Keratinocyte (primary cell): ENCODE results near the gene CISH. TPM values are rescaled to one million over a fixed set of nuclear protein-coding genes. Genes with fewer than 3 reads are reported as not detected.

Source experiments
- DNase-seq: peaks from one replicate; pipeline ENCODE4 v3.0.0-alpha.2; 2011; ENCODE audit warnings: low read depth, missing footprints, low spot score
- FAIRE-seq: peaks from 2 replicates; lab custom pipeline; 2011; peaks lifted over from hg19 to GRCh38; lab: Jason Lieb, UNC
- H2AFZ ChIP-seq: 2 replicates; pipeline ENCODE4 v1.6.0; 2012; ENCODE audit warnings: low read length, control low read depth, inconsistent platforms; ENCODE audit not compliant: control insufficient read depth
- H3K27ac ChIP-seq: 2 replicates; pipeline ENCODE4 v1.5.1; 2011; ENCODE audit warnings: low read length; ENCODE audit not compliant: control insufficient read depth, insufficient read depth
- H3K27me3 ChIP-seq: 3 replicates; pipeline ENCODE4 v1.6.0; 2011; ENCODE audit warnings: low read length; ENCODE audit not compliant: control insufficient read depth, insufficient read depth; ENCODE audit errors: extremely low read depth
- H3K36me3 ChIP-seq, 2 experiments: 2 replicates in 1 of 2; 3 replicates in 1 of 2; pipeline ENCODE4 v1.5.1; 2011; ENCODE audit warnings: low read length in 2 of 2, mild to moderate bottlenecking in 1 of 2; ENCODE audit not compliant: control insufficient read depth in 2 of 2, insufficient read depth in 2 of 2; ENCODE audit errors: extremely low read depth in 1 of 2
- H3K4me1 ChIP-seq: 3 replicates; pipeline ENCODE4 v1.5.1; 2011; ENCODE audit warnings: low read length; ENCODE audit not compliant: control insufficient read depth, insufficient read depth; ENCODE audit errors: extremely low read depth
- H3K4me2 ChIP-seq: 3 replicates; pipeline ENCODE4 v1.6.0; 2011; ENCODE audit warnings: low read depth, low read length; ENCODE audit not compliant: control insufficient read depth, insufficient read depth; ENCODE audit errors: extremely low read depth
- H3K4me3 ChIP-seq, 3 experiments: fragments of 200-600 bp in 1 of 3; sonication (generic) in 1 of 3; 2 replicates in 2 of 3; 3 replicates in 1 of 3; pipeline ENCODE4 v1.5.1; 2011 to 2016; ENCODE audit warnings: low read length in 3 of 3, mild to moderate bottlenecking in 3 of 3, control low read depth in 2 of 3, inconsistent platforms in 1 of 3, low read depth in 1 of 3, mixed read lengths in 1 of 3, mixed run types in 1 of 3, moderate library complexity in 1 of 3; ENCODE audit not compliant: control insufficient read depth in 2 of 3, insufficient read depth in 2 of 3; ENCODE audit errors: extremely low read depth in 1 of 3
- H3K79me2 ChIP-seq: 2 replicates; pipeline ENCODE4 v1.6.0; 2012; ENCODE audit warnings: low read length; ENCODE audit not compliant: control insufficient read depth, insufficient read depth
- H3K9ac ChIP-seq: 3 replicates; pipeline ENCODE4 v1.6.0; 2011; ENCODE audit warnings: low read length; ENCODE audit not compliant: control insufficient read depth, insufficient read depth; ENCODE audit errors: extremely low read depth
- H3K9me1 ChIP-seq: 3 replicates; pipeline ENCODE4 v1.6.0; 2011; ENCODE audit warnings: low read length; ENCODE audit not compliant: control insufficient read depth, insufficient read depth; ENCODE audit errors: extremely low read depth
- H3K9me3 ChIP-seq: 2 replicates; pipeline ENCODE4 v1.5.1; 2012; ENCODE audit warnings: low read depth, low read length; ENCODE audit not compliant: control insufficient read depth
- H4K20me1 ChIP-seq: 3 replicates; pipeline ENCODE4 v1.6.0; 2011; ENCODE audit warnings: low read length; ENCODE audit not compliant: control insufficient read depth, insufficient read depth; ENCODE audit errors: extremely low read depth
- CTCF ChIP-seq, 3 experiments: IDR thresholded peaks in 1 of 3; conservative IDR thresholded peaks in 1 of 3; optimal IDR thresholded peaks in 1 of 3; 2 replicates in 2 of 3; 3 replicates in 1 of 3; pipeline versions ENCODE3 to v1.5.1; 2011; ENCODE audit warnings: low read length in 3 of 3, mild to moderate bottlenecking in 3 of 3, moderate library complexity in 2 of 3, control low read depth in 1 of 3, inconsistent platforms in 1 of 3; ENCODE audit not compliant: insufficient read depth in 2 of 3; ENCODE audit errors: extremely low read depth in 1 of 3
- EZH2 ChIP-seq: IDR thresholded peaks from one replicate; pipeline ENCODE4 v1.6.1; 2012; ENCODE audit warnings: inconsistent platforms, mild to moderate bottlenecking, low read length, moderate library complexity
- dilution Hi-C: fragments of 300-500 bp; cut with MboI; formaldehyde crosslinking; loops from one replicate; pipeline ENCODE4 v1.7.0; 2020; ENCODE audit warnings: low sequenced_read_pairs; ENCODE audit not compliant: extremely low pct_ligation_motif_present
- polyA plus RNA-seq, 5 experiments: library from polyadenylated mRNA; depleted of rRNA in 3 of 5; stranded (reverse) in 3 of 5; stranded (forward) in 1 of 5; unstranded in 1 of 5; fragments of >200 nt; gene quantifications; 1 replicate in 1 of 5; 2 replicates in 3 of 5; 3 replicates in 1 of 5; pipeline versions ENCODE4 v1.2.1 to v1.2.3, GENCODE V29; 2011 to 2012; ENCODE audit warnings: missing spikeins in 2 of 5, low read depth in 1 of 5, low replicate concordance in 1 of 5

Gene CISH
- polyA plus RNA-seq, 1 donor (not counting 4 experiments of a cell fraction or from before 2014, with no cell fraction given): 1.8 TPM

- H2AFZ ChIP-seq: no peak overlapping the region
- no peaks in the 10 kb centered on the region for H3K27me3 ChIP-seq
- no peaks in the 10 kb centered on the region for H3K79me2 ChIP-seq
- no peak overlapping the region for H3K27ac ChIP-seq
- no peak overlapping the region for H3K4me2 ChIP-seq
- H3K9ac ChIP-seq: no peak overlapping the region
- peaks cover 33% of the 10 kb centered on the region for H3K4me1 ChIP-seq
- TF ChIP-seq EZH2 (no peak), CTCF (optimal IDR thresholded peaks at IDR 0.05 in 1 of 3, IDR thresholded peaks at IDR 0.05 in 1 of 3, conservative IDR thresholded peaks at IDR 0.05 in 1 of 3; ENCODE audit: extremely low read depth in 1 of 3, insufficient read depth in 2 of 3, low read length in 3 of 3) (no peak)
- no peaks in the 10 kb centered on the region for H3K9me1 ChIP-seq
- FAIRE-seq (no peak), DNase-seq (no peak)
- H3K9me3 ChIP-seq: no peaks in the 10 kb centered on the region
- no peak overlapping the region for H3K4me3 ChIP-seq
- H4K20me1 ChIP-seq: no peaks in the 10 kb centered on the region
- dilution Hi-C loops: no loop called here
- H3K36me3 ChIP-seq: no peaks in the 10 kb centered on the region
These were observed 12.4 kb downstream of the CISH start for GRCh38 chr3:50599115-50599715.

DNA sequence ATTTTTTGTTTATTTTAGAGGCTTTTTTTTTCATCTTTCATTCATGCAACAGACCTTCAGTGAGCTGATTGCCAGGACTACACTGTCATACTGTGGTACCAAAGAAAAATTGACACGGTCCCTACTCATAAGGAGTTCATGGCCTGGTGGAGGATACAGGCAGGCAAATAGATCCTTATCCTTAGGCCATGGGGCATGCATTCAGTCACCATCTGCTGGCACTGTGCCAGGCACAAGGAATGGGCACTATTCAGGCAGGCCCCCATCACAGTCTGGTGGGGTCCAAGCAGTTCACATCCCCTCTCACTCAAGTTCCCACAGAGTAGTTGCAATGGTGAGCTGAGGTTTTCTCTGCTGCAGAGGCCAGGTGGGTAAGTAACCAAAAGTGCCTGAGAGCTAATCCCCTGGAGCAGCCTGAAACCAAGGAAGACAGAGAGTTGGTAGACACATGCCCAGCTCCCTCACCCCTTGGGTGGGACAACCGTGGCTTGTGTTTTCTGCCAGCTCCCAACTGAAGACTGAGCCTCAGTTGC lies 17.3 kb downstream of the CISH start:
- no peak overlapping the region for H3K4me2 ChIP-seq
- TF ChIP-seq CTCF (optimal IDR thresholded peaks at IDR 0.05 in 1 of 3, IDR thresholded peaks at IDR 0.05 in 1 of 3, conservative IDR thresholded peaks at IDR 0.05 in 1 of 3; ENCODE audit: extremely low read depth in 1 of 3, insufficient read depth in 2 of 3, low read length in 3 of 3): no peak
- TF ChIP-seq EZH2: no peak
- no peak overlapping the region for H3K27ac ChIP-seq
- H3K9me3 ChIP-seq: no peaks in the 10 kb centered on the region
- dilution Hi-C loops: no loop called here
- no peak overlapping the region for H3K9ac ChIP-seq
- no peaks in the 10 kb centered on the region for H3K9me1 ChIP-seq
- no peaks in the 10 kb centered on the region for H3K79me2 ChIP-seq
- H4K20me1 ChIP-seq: no peaks in the 10 kb centered on the region
- DNase-seq (no peak), FAIRE-seq (no peak)
- H3K4me3 ChIP-seq: no peak overlapping the region
- peaks cover 24% of the 10 kb centered on the region for H3K4me1 ChIP-seq
- H3K36me3 ChIP-seq: no peaks in the 10 kb centered on the region
- no peak overlapping the region for H2AFZ ChIP-seq
- no peaks in the 10 kb centered on the region for H3K27me3 ChIP-seq
